ENCODE data around the gene E2F1.

E2F1 gene

DNA sequence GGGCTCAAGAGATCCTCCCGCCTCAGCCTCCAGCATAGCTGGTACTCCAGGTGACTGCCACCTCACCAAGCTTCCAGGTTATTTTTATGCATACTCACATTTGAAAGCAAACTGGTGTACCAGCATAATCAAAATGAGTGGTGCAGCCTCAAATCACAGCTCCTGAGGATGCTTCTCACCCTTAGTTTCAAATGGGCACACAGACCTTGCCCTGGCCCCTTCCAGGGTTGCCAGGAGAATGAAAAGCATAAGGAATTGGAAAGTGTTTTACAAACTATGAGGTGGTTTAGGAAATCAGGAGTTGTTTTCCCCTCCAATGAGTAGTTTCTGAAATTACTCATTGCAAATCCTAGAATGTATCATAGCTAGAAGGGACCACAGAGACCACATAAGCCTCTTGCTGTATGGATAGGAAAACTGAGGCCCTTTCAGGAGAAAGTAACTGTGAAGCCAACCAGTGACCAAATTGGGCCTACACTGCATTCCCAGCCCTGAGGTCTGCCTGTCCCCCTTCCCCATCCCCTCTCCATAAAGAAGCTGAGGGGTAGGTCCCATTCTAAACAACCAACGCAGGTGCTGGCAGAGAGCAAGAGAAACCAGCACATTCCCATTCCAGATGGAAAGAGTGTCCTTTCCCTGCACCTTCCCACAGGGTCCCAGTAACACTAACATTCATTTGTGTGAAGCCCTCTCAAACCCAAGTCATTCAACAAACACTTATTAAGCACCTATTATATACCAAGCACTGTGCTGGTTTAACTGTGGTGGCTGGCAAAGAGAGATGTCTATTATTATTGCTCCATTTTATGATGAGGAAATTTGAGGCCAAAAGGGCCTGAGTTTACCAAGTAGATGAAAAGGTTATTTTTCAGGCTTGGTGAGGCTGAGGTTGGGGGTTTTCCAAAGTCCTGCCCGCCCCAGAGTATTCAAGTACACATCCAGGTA is 2.1 kb upstream of the E2F1 start:
- no peak for DNase-seq (ENCODE audit: low read depth in 2 of 2)

DNA sequence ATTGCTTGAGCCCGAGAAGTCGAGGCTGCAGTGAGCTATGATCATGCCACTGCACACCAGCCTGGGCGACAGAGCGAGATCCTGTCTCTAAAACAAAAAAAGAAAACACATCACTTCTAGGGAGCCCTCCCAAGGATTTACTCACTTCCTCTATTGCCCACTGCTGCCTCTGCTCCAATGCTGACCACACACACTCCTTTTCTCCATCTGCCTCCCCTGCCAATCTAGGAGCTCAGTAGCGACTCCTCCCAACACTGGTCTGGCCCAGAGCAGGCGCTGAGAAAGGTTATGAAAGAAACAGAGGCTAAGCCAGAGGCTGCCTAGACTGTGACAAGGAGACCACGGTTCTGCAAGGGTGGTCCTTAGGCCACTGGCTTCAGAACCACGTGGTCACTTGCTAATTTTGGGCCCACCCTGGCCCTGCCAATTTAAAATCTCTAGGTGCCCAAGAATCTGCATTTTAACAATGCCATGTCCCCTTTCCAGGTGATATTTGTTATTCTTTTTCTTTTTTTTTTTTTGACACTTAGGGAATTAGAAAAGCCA is 1.3 kb upstream of the E2F1 start:
- no peak for DNase-seq (ENCODE audit: low read depth in 2 of 2)

DNA sequence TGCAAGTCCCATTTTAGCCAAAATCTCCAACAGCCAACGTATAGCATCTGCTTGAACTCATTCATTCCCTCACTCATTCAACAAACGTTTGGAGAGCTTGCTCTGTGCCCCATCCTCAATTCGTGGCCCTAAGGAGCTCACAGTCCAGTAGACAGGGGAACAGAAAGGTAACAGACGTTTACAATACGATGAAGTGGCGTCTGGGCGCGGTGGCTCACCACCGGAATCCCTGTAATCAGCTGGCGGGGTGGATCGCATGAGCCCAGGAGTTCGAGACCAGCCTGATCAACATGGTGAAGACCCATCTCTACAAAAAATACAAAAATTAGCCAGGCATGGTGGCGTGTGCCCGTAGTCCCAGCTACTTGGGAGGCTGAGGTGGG is 790 bp upstream of the E2F1 start:
- no peak for DNase-seq (ENCODE audit: low read depth in 2 of 2)

DNA sequence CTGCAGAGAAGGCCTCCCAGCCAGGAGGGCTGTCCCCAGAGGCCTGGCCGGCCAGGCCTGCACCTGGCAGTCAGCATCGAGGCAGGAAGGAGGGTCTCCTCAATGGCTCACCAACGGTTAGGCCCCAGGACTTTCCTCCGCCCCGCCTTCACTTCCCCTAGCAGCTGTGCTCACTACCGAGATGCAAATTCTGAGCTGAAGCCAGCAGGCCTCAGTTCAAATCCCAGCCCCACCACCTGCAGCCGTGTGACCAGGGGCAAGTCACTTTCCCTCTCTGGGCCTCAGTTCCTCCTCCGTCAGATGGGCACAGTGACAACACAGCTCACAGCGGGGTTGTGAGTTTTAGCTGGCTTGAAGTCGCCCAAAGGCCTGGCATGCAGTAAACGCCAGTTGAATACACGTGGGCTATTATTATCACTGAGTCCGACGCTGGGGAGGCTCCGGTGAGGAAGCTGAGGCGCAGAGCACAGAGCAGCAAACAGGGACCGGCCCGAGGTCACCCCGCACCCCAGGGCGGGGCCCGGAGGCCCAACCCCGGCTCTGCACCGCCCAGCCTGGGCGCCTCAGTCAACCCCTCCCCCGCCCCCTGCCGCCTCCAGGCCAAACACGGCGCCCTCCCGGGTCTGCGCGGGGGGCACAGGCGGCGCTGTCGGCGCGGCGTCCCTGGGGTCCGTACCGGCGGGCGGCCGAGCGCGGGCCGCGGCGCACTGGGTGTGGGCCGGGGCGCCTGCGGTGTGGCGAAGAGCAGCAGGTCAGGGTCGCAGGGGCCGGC is 671 bp downstream of the E2F1 start:
- DNase-seq (ENCODE audit: low read depth in 2 of 2), result no peak

DNA sequence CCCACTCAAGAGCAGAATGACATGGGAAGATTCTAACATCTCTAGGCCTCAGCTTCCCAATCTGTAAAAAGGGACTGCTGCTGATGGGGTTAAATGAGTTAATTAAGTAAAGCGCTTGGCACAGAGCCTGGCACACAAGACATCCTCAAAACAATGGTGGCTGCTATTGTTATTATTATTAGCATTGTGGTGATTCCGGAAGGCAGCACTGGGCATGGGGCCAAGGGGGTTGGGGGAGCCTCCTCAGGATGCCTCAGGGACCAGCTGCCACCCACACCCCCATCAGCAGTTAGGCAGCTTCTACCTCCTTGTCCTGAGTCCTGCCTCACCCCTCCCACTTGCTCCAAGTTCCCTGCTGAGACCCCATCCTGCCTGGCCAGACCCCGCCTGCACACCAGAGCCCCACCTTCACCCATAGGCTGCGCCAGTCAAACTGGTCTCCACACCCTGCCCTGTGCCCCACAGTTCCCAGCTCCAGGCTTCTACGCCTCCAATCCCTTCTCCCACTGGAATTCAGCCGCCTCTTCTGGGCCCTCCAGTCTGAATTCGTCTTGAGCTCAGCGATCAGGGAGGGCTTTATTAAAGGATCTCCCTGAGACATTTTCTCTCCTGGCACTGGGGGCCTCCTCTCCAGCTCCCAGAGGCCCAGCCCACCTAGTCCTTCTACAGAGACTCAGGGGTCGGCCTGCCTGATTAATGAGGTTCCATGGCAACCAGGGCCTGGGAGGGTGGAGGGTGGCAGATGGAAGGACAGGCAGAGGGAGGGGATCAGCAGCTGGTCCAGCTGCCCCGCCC is 1.5 kb downstream of the E2F1 start:
- DNase-seq (ENCODE audit: low read depth in 2 of 2), result no peak

DNA sequence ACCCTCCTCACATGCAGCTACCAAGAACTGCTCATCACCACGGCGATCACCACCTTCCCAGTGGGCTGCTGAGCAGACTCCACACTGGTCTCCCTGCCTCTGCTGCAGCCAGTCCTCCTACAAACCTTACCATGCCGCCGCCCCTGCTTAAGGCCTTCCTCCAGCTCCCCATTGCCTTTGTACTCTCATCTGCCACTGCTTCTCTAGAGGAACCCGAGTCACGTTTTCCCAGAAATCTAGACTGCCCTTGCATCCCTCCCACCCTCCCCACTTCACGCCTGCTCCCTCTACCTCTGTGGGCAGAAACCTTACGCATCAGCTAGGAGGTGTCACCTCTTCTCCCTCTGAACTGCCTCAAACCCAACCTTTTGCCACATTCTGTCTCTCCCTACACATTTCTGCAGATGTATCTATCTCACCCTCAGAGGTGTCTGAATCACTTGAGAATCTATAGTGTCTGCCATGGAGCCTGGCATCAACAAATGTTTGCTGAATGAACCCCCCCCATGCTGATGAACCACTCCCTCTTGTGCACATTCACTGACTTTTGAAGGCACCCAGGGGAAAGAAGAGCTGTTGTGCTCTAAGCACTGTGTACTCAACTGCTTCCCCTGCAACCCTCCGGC is 4.3 kb downstream of the E2F1 start:
- no peak for DNase-seq (ENCODE audit: low read depth in 2 of 2)

DNA sequence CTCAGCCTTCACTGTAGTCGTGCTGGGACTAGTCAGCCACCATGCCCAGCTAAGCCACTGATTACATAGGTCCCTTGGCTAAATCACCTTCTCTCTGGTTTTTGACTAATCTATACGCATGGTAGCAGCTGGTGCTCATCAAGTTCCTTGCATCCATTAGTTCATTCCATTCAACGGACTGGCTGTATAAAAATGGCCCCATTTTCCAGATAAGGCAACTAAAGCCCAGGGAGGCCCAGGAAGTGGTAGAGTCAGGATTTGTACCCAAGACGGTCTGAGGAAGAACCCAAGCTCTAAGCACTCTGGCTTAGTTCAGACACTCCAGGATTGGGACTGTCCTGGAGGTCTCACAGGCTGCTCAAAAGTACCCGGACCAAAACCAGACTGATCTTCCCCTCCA is 4.9 kb downstream of the E2F1 start:
- DNase-seq (ENCODE audit: low read depth in 2 of 2), result no peak

DNA sequence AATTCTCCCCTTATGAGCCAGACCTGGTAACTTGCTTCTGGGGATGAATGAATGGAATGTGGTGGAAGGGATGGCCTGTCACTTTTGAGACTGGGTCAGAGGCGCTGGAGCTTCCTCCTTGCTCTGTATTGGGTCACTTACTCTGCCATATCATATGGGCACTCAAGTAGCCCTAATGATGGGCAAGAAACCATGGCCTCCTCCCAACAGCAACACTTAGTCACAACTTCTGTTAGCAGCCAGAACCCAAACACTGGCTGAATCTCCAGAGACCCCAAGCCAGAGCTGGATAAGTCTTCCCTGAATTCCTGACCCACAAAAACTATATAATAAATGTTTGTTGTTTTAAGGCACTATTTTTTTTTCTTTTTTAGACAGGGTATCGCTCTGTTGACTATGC is 5.5 kb downstream of the E2F1 start:
- DNase-seq (ENCODE audit: low read depth in 2 of 2), result no peak

DNA sequence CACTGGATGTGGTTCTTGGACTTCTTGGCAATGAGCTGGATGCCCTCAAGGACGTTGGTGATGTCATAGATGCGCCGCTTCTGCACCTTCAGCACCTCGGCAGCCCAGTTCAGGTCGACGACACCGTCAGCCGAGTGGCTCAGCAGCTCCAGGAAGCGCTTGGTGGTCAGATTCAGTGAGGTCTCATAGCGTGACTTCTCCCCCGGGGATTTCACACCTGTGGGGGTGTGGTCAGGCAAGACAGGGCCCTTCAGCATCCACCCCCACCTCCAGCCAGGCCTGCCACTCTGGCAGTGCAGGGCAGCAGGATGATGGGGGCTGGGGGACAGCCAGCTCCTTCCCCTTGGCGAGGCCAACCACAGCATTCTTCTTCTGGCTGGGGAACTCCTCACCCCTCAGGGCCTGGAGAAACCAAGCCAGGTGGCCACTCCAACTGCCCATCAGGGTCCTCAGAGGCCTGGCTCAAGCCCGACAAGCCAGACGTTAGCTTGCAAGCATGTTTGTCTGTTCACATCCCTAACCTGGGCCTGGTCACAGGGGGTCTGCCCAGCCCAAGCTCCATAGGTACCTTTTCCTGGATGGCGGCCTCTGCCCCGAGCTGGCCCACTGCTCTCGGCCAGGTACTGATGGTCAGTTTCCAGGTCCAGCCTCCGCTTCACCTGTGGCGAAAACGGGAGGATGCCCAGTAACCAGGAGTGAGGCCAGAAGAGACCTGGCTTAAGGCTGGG is 6.3 kb downstream of the E2F1 start:
- no peak for DNase-seq (ENCODE audit: low read depth in 2 of 2)

DNA sequence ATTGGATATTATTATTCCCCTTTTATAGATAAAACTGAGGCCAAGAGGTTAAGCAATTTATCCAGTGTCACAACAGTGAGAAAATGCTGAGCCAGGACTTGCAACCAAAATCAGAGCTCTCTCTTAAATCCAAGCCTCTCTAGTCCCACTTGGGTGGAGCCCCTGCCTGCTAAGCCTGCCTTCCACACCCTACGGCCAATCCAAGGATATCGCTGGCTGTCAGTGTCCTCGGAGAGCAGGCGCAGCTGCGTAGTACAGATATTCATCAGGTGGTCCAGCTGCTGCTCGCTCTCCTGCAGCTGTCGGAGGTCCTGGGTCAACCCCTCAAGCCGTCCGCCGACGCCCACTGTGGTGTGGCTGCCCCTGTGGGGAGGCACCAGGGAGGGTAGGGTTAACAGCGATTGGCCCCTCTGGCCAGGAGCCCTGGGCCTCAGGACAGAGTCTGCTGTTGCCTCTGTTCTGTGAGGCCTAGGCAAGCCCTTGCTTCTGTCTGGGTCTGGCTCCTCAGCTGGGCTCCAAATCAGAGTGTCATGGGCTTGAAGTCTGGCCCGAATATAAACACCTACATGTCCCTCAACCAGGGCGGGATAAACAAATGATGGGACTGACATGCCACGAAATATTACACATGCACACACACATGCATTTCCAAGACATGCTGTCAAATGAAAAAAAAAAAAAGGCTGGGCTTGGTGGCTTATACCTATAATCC is 8.0 kb downstream of the E2F1 start:
- no peak for DNase-seq (ENCODE audit: low read depth in 2 of 2)

DNA sequence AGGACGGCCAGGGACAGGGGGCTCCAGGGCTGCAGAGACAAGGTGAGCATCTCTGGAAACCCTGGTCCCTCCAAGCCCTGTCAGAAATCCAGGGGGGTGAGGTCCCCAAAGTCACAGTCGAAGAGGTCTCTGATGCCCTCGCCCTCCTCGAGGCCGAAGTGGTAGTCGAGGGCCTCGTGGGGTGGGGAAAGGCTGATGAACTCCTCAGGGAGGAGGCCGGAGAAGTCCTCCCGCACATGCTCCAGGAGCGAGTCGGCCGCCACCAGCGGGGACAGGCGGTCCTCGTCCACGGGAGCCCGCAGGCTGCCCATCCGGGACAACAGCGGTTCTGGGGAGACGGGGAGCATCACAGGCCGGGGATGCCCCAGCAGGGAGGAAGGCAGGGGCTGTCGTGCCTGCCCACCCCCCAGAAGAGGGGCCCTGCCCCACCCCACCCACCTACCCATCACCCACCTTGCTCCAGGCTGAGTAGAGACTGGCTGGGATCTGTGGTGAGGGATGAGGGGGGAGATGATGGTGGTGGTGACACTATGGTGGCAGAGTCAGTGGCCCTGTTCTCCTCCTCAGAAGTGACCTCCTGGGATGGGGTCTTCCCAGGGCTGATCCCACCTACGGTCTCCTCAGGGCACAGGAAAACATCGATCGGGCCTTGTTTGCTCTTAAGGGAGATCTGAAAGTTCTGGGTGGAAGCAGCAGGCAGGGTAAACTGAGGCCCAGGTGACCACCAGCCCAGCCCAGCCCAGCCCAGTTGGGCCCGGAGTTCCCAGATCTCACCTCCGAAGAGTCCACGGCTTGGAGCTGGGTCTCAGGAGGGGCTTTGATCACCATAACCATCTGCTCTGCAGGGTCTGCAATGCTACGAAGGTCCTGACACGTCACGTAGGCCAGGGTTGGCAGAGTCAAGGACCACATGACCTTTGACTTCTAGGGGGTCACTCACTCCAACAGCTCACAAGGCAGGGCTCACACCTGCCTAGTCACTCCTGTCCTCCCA is 9.2 kb downstream of the E2F1 start:
- DNase-seq (ENCODE audit: low read depth in 2 of 2), result no peak

DNA sequence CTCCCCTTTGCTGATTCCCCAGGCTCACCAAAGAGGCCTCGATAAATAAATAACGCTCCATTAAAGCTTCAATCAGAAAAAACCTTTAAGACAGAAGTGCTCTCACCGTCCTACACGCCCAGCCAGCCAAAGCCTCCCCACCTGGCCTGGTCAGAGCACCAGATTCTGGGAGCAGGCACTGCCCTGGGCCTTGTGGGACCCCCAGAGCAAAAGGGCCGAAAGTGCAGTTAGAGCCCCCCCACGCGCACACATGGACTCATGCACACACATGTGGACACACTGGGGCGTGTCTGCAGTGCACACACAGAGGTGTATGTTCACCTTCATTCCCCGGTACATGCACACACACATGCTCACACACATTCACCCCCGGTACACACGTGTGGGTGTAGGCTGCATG is 10.1 kb downstream of the E2F1 start:
- no peak for DNase-seq (ENCODE audit: low read depth in 2 of 2)

DNA sequence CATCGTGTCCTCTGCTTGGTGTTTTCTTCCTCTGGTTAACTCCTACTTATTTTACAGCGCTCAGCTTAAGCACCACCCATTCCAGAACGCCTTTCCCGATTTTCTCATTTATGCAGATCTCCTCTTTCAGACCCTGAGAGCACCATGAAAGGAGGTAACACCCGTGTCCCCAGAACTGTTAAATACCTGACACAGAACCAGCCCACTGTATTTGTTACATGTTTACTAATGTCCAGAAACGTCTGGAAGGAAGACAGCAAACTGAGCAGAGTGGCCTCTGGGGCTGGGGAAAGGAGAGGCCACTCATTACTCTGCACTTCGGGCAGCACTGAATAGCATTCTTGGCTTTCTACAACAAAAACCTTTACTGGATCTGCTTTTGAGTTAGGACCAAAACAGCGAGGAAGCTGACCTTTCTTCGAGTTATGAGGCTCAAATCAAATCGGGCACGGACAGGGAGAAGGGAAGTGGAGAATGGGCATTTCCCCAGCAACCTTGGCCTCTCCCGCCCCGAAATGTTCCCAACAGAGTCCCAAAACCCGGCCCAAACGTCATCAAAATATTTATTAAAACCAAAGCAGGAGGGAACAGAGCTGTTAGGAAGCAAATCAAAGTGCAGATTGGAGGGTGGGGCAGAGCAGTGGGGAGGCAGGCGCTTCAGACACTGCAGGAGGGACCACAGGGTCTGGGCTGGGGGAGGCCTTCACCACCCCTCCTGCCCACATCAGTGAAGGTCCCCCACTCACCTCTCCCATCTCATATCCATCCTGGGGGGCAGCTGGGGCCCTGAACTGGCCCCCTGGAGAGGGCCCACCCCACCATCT is 10.8 kb downstream of the E2F1 start:
- DNase-seq (ENCODE audit: low read depth in 2 of 2), result no peak

DNA sequence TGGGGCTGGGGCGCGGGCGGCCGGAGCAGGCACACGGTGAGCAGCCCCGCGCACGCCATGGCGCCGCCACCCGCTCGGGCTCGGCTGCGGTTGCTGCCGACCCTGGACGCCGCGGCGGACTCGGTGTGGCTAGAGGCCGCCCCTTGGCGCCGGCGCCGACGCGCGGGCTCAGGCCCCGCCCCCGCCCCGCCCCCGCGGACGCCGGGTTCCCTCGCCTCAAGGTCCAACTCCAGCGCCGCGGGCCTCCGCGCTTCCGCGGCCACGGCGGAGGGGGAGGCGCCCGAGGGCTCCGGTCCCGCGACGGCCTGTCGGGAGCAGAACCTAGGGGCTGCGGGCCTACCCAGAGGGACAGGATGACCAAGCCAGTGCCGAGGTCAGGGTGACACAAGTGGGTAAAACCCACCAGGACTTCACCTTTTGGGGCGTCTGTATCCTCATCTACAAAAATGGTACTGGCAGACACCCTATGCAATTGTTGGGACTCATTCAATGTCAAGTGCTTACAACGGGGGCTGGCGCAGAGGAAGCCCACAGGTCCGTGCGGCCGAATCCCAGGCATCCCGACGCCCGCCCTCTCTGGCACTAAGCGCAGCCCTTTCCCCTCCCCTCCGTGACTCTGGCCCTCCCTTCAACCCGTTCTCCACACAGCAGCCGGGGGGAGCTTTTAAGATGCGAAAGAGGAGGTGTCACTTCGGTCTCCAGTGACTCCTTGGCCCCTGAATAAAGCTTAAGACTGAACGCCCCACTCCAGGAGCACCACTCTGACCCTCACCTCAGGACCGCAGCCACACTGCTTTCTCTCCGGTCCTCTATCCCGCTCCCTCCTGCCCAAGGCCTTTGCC is 11.7 kb downstream of the E2F1 start, which contains the start of gene NECAB3:
Gene NECAB3, minus strand, starts transcription at position 135 of the 842 bp plus-strand sequence. Its CDS starts 76 bp downstream, at position 59.
- no peak for DNase-seq (ENCODE audit: low read depth in 2 of 2)

DNA sequence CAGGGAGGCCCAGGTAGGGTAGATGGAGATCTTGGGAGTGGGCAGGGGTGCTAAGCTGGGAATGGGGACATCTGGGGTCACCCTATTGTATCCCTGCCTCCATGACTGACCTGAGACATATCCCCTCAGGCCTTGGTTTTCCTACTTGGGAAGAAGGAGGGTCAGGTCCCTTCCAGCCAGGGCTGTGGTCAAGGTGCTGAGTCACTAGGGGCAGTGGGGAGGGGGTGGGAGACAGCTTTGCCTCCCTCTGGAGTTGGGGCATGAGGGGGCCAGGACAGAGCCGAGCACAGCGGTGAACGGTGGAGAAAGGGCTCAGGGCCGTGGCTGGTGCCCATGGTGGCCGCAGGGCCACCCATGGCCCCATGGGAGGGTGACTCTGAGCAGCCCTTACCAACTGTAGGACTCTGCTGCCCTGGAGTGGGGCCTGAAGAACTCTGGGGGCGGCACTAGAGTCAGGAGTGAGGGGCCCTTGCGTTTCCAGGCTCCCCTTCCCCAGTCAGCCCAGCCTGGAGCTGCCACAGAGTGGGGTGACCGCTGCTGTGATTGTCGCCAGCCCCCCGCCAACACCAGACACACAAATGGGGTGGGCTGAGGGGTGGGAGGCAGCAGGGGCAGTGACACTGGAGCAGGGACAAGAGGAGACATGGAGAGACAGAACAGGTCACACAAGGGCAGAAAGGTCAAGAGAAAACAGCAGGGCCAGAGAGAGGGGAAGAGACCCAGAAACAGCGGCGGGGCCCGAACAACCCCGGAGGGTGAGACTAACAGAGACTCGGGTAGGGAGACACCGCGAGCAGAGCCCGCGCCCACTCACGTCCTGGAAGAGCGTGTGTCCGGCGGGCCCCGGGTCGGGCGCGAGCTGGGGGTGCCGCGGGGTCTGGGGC is 12.5 kb downstream of the E2F1 start:
- no peak for DNase-seq (ENCODE audit: low read depth in 2 of 2)

DNA sequence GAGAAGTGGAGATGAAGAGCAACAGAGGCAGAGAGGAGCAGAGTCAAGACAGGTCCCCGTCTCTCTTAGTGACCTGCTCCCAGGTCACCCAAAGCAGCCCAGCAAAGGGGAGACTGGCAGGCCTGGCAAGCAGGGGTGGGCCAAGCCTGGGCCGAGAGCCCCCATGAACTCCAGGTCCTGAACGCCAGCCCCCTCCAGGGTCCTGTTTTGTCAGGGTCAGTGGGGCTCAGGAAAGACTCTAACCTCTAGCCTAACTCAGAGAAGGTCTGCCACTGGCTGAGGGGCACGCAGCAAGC is 13.1 kb downstream of the E2F1 start:
- no peak for DNase-seq (ENCODE audit: low read depth in 2 of 2)
